HG03460 (cell line): Measurements from ENCODE around the gene EGLN3.
"Not testable (repeated sequence)": the region's sequence is repeated elsewhere in the genome, so short reads cannot be mapped to it uniquely, and the experiment has no call there.

Experiments
- ATAC-seq: cut with Tn5 transposase; IDR thresholded peaks from one replicate; pipeline ENCODE4 v1.9.1; 2021; ENCODE audit not compliant: unreplicated experiment

EGLN3 gene

GRCh38 chr14:33950320-33951182 lies at the start of gene EGLN3:
Gene EGLN3 (minus strand): TSS chr14:33951074. CDS start chr14:33950752, 322 bp downstream.
- peak; percentile 86 for ATAC-seq

GRCh38 chr14:34000396-34000795 lies 49.5 kb upstream of the EGLN3 start:
- ATAC-seq: no peak

GRCh38 chr14:33999771-34000291 lies 49.0 kb upstream of the EGLN3 start:
- no peak for ATAC-seq

GRCh38 chr14:33997611-33998010 lies 46.7 kb upstream of the EGLN3 start:
- ATAC-seq: no peak

- no peak for ATAC-seq
Observed at GRCh38 chr14:33996462-33996861, 45.6 kb upstream of the EGLN3 start.

- no peak for ATAC-seq
Observed at GRCh38 chr14:33993246-33993645, 42.4 kb upstream of the EGLN3 start.

- ATAC-seq: no peak
Observed at GRCh38 chr14:33992274-33993007, 41.6 kb upstream of the EGLN3 start.

GRCh38 chr14:33990790-33991189 lies 39.9 kb upstream of the EGLN3 start:
- ATAC-seq: no peak

GRCh38 chr14:33987565-33988080 lies 36.7 kb upstream of the EGLN3 start:
- no peak for ATAC-seq

GRCh38 chr14:33986804-33987203 lies 35.9 kb upstream of the EGLN3 start:
- ATAC-seq: no peak

GRCh38 chr14:33985242-33985641 lies 34.4 kb upstream of the EGLN3 start:
- ATAC-seq: no peak

GRCh38 chr14:33979613-33980276 lies 28.9 kb upstream of the EGLN3 start:
- peak; percentile 86 for ATAC-seq

- ATAC-seq: no peak
Observed at GRCh38 chr14:33978892-33979612, 28.2 kb upstream of the EGLN3 start.

- peak; percentile 91 for ATAC-seq
Observed at GRCh38 chr14:33972583-33973081, 21.8 kb upstream of the EGLN3 start.

- not testable (repeated sequence) for ATAC-seq
Observed at GRCh38 chr14:33969846-33970245, 19.0 kb upstream of the EGLN3 start.

- no peak for ATAC-seq
Observed at GRCh38 chr14:33968722-33969121, 17.8 kb upstream of the EGLN3 start.

GRCh38 chr14:33967138-33967537 lies 16.3 kb upstream of the EGLN3 start:
- ATAC-seq: no peak

GRCh38 chr14:33966276-33966675 lies 15.4 kb upstream of the EGLN3 start:
- ATAC-seq: no peak

- no peak for ATAC-seq
Observed at GRCh38 chr14:33964599-33965317, 13.9 kb upstream of the EGLN3 start.

GRCh38 chr14:33963892-33964291 lies 13.0 kb upstream of the EGLN3 start:
- no peak for ATAC-seq
